ENCODE measurements around the gene EGLN1.

The EGLN1 gene

DNA sequence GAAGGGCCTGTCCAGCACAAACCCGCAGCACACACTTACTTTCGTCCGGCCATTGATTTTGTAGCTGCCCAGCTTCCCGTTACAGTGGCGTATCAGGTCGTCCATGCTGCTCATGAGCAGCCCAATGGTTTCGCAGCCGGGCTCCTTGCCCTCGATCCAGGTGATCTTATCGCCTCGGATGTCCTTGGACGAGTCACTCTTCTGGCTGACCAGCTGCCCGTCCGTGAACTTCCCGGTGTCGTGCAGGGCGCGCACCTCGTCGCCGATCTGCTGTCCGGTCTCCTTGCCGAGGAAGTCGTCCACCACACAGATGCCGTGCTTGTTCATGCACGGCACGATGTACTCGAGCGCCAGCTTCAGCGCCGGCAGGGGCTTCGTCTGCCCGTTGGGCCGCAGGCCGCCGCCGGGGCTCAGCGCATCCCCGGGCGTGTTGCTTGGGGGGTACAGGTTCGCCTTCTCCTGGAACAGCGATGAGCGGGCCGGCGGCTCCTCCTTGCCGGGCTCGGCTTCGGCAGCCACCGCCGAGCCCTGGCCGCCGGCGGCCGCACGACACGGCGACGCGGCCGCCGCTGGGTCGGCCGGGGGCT, 1.0 kb downstream of the EGLN1 start:
- H3K27me3 Mint-ChIP-seq (ENCODE audit: low read depth, poor library complexity), result peaks cover 10% of the 10 kb centered on the region

DNA sequence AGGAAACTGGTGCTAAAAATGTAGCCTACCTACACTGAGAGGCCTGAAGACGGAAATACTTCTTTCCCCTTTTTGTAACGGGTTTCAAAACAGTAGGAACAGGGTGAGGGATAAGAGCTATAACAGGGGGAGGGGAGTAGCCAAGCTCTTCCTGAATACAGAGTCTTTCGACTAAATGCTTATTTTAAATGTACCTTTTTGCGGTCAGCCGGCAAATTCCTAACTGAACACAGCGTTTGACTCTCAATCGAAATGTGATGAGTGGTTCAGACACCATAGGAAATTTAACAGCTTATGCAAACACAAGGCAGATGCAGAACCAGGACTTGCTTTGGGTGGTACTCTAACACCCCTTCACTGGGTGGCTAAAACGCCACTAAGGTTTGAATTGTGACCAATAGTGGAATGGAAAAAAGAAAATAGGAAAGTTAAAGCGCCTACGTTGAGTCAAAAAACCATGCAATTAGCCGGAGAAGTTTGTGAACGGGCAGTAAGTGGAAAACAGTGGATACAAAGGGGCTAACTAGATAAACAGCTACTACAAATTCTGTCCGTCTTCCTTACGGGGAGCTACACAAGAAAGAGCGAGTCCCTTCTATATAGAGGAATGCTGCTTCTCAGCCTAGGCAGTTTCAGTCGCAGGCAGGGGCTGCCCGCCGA, 1.7 kb downstream of the EGLN1 start:
- Mint-ChIP-seq H3K4me3 (peak overlapping the region; percentile 95), H3K27ac (peak overlapping the region; percentile 93), H3K27me3 (ENCODE audit: low read depth, poor library complexity) (peaks cover 8% of the 10 kb centered on the region), H3K36me3 (ENCODE audit: low read depth) (peaks cover 6% of the 10 kb centered on the region), H3K9me3 (no peaks in the 10 kb centered on the region), H3K4me1 (peaks cover 58% of the 10 kb centered on the region)
- TF ChIP-seq, protein P1, sequence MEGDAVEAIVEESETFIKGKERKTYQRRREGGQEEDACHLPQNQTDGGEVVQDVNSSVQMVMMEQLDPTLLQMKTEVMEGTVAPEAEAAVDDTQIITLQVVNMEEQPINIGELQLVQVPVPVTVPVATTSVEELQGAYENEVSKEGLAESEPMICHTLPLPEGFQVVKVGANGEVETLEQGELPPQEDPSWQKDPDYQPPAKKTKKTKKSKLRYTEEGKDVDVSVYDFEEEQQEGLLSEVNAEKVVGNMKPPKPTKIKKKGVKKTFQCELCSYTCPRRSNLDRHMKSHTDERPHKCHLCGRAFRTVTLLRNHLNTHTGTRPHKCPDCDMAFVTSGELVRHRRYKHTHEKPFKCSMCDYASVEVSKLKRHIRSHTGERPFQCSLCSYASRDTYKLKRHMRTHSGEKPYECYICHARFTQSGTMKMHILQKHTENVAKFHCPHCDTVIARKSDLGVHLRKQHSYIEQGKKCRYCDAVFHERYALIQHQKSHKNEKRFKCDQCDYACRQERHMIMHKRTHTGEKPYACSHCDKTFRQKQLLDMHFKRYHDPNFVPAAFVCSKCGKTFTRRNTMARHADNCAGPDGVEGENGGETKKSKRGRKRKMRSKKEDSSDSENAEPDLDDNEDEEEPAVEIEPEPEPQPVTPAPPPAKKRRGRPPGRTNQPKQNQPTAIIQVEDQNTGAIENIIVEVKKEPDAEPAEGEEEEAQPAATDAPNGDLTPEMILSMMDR (IDR thresholded peaks at IDR 0.05), result no peak
- no peak for DNase-seq

More for the DNA sequence above, 1.0 kb downstream of the EGLN1 start:
- TF ChIP-seq, protein P1 (IDR thresholded peaks at IDR 0.05), result no peak
- H3K4me3 Mint-ChIP-seq, result peak overlapping the region; percentile 95
- H3K27ac Mint-ChIP-seq, result peak overlapping the region; percentile 93
- H3K9me3 Mint-ChIP-seq, result no peaks in the 10 kb centered on the region
- peak; percentile 59 for DNase-seq
- H3K36me3 Mint-ChIP-seq (ENCODE audit: low read depth), result peaks cover 5% of the 10 kb centered on the region
- peaks cover 57% of the 10 kb centered on the region for H3K4me1 Mint-ChIP-seq

- no peak for DNase-seq
- TF ChIP-seq, protein P1 (IDR thresholded peaks at IDR 0.05), result no peak
- Mint-ChIP-seq H3K27me3 (ENCODE audit: low read depth, poor library complexity) (peaks cover 3% of the 10 kb centered on the region), H3K9me3 (no peaks in the 10 kb centered on the region), H3K4me1 (peaks cover 57% of the 10 kb centered on the region), H3K36me3 (ENCODE audit: low read depth) (peaks cover 9% of the 10 kb centered on the region), H3K27ac (no peak overlapping the region), H3K4me3 (peak overlapping the region; percentile 95)
Measured at GRCh38 chr1:231419738-231420298, 2.3 kb downstream of the EGLN1 start.

DNA sequence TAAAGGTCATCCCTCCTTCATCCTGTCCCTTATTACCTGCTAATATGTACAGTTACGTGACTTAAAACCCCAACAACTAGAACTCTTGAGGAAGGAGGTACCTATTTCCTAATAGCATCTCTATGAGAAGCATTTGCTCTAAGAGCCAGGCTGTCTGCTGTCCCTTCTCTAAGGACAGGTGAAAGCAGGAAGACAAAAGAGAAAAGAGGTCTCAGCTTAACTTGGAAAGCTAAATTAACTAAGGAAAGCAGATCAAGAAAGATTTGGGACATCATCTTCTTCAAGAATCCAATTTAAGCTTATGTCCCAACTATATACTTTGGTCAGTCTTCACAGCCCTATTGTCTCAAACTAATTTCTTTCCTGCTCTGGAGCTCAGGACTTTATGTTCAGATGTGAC, 2.9 kb downstream of the EGLN1 start:
- no peak overlapping the region for H3K27ac Mint-ChIP-seq
- H3K4me1 Mint-ChIP-seq, result peaks cover 62% of the 10 kb centered on the region
- H3K4me3 Mint-ChIP-seq, result peak overlapping the region; percentile 95
- peaks cover 3% of the 10 kb centered on the region for H3K27me3 Mint-ChIP-seq (ENCODE audit: low read depth, poor library complexity)
- H3K9me3 Mint-ChIP-seq, result no peaks in the 10 kb centered on the region
- DNase-seq, result no peak
- TF ChIP-seq, protein P1 (IDR thresholded peaks at IDR 0.05), result no peak
- peaks cover 13% of the 10 kb centered on the region for H3K36me3 Mint-ChIP-seq (ENCODE audit: low read depth)

DNA sequence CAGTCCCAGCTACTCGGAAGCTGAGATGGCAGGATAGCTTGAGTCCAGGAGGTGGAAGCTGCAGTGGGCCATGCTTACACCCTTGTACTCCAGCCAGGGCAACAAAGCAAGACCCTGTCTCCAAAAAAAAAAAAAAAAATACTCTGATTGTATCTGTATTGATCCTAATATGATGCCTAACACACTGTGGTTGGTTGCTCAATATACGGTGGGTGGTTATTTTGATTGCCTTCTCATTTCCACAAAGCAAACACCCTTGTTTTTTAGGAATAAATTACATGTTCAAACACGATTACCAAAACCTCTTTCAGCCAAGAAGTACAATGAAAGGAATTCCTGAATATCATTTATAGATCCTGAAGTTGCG, 3.4 kb downstream of the EGLN1 start:
- DNase-seq, result no peak
- Mint-ChIP-seq H3K9me3 (no peaks in the 10 kb centered on the region), H3K27ac (no peak overlapping the region), H3K4me3 (peak overlapping the region; percentile 95), H3K27me3 (ENCODE audit: low read depth, poor library complexity) (peaks cover 2% of the 10 kb centered on the region), H3K4me1 (peaks cover 65% of the 10 kb centered on the region), H3K36me3 (ENCODE audit: low read depth) (peaks cover 15% of the 10 kb centered on the region)
- TF ChIP-seq, protein P1 (IDR thresholded peaks at IDR 0.05), result no peak
